ENCODE measurements around the gene SURF1. TPM values are rescaled to one million over a fixed set of nuclear protein-coding genes. Genes with fewer than 3 reads are reported as not detected.
A peak's percentile ranks its signal among the peaks of the same experiment; 100 is the strongest.
"Not testable (repeated sequence)": the region's sequence is repeated elsewhere in the genome, so short reads cannot be mapped to it uniquely, and the experiment has no call there.

The SURF1 gene, protein sequence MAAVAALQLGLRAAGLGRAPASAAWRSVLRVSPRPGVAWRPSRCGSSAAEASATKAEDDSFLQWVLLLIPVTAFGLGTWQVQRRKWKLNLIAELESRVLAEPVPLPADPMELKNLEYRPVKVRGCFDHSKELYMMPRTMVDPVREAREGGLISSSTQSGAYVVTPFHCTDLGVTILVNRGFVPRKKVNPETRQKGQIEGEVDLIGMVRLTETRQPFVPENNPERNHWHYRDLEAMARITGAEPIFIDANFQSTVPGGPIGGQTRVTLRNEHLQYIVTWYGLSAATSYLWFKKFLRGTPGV
- polyA plus RNA-seq (ENCODE audit: insufficient read length in 4 of 4), result 10 to 100 TPM; 34.5 to 46.9 (median 43.5) TPM

DNA sequence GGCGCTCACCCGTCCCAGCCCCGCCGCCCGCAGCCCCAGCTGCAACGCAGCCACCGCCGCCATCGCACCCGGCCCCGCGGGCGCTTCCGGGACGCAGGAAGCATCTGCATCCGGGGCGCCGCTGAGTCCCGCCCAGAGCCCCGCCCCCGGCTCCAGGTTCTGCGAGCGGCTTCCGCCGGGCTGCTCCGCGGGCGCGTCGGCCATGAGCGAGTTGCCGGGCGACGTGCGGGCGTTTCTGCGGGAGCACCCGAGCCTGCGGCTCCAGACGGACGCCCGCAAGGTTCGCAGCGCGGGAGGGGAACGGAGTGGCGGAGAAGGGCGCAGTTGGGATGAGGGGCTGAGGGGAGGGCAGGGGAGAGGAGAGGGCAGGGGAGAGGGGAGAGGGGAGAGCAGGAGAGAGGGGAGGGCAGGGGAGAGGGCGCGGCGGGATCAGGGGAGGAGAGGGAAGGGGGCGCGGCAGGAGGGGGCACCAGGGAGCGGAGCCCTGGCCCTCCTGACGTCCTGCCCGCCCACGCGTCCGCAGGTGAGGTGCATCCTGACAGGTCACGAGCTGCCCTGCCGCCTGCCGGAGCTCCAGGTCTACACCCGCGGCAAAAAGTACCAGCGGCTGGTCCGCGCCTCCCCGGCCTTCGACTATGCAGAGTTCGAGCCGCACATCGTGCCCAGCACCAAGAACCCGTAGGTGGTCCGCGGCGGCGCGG lies at the start of gene SURF1, which contains the start of gene SURF2:
SURF1 (minus strand) TSS at position 97 of the 701 bp plus-strand sequence; CDS start at position 63, 34 bp downstream.
SURF2 (plus strand) TSS at position 160 of the 701 bp plus-strand sequence; CDS start at position 203, 43 bp downstream.
- DNase-seq (ENCODE audit: low read depth in 4 of 4, low spot score in 2 of 4), result peak in 1 of 4 donors; percentile 75

DNA sequence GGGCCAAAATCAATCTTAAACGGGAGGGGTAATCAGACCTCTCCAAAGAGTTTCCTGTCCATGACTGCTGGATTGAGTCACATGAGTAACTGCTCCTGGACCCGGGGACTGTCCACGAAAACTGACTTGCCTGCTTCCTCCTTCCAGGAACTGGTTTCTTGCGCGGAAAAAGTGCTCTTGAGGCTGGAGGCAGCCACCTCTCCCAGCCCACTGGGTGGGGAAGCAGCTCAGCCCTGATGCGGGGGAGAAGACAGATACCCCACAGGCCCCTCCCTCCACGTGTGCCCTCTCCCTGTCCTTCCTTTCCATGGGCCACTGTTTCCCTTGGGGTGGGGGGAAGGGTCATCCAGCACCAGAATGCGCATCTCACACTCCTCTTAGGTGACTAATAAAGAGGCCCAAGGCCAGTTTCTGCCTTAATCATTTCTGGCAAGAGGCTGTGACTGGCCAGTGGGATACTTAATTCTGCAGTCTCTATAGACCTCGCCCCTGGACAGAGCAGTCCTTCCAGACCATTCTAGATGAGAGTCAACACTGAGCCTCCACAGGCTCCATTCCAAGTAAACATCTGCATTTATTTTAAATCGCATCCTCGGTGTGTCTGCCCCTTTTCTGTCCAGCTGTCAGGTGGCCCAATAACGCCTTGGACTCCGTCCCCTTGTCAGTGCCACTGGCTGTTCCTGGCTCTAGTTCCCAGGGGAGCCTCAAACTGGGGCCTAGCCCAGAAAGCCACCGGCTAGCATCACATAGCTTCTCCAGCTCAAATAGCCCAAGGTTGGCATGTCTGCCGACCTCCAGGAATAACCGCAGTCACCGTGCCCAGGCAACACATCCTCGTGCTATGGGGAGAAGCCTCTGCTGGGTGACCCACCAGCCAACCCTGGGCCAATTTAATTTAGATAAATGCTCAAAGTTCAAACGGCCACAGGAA lies 49.5 kb upstream of the SURF1 start:
- DNase-seq (ENCODE audit: low read depth in 4 of 4, low spot score in 2 of 4), result no peak

DNA sequence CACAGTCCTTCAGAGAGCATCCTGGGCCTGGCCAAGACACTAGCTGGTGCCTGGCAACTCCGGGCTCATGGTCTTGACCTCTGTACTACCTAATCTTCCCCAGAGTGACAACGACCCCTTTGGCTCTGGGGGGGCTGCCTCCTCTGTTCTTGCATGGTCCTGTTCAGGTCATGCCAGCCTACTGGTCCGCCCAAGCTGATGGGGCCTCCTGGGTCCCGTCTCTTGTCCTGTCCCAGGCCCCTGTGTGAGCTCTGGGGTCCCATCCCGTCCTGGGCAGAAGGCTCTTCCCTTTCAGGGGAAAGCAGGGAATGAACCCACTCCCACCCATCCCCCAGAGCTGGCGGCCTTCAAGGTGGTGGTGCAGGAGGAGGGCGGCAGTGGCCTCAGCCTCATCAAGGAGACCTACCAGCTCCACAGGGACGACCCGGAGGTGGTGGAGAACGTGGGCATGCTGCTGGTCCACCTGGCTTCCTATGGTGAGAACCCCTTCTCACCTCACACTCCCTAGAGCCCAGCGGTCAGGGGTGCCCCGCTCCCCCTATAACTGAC lies 48.2 kb upstream of the SURF1 start:
- no peak for DNase-seq (ENCODE audit: low read depth in 4 of 4, low spot score in 2 of 4)

DNA sequence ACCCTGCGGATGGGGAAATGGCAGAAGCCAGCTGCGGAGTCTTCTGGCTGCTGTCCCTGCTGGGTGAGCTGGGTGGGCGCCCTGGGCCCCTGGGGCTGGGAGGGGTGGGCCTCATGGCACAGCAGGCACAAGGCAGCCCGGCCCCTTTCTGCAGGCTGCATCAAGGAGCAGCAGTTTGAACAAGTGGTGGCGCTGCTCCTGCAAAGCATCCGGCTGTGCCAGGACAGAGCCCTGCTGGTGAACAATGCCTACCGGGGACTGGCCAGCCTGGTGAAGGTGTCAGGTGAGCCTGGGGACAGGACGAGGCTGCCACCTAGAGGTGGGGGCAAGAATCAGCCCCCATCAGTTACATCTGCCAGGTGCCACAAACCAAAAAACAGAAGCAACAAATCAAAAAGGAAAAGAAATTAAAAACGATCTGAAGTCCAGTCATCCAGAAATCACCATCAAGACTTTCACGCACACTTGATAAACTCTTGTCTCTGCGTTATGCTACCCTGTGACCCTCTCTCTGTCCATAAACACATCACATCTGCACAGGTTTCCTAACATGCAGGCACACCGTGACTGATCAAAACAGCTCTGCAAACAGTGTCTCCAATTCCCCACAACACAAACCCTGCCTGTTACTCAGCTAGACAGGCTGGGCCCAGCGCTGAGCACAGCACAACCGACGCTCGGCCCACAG lies 47.6 kb upstream of the SURF1 start:
- DNase-seq (ENCODE audit: low read depth in 4 of 4, low spot score in 2 of 4), result no peak

DNA sequence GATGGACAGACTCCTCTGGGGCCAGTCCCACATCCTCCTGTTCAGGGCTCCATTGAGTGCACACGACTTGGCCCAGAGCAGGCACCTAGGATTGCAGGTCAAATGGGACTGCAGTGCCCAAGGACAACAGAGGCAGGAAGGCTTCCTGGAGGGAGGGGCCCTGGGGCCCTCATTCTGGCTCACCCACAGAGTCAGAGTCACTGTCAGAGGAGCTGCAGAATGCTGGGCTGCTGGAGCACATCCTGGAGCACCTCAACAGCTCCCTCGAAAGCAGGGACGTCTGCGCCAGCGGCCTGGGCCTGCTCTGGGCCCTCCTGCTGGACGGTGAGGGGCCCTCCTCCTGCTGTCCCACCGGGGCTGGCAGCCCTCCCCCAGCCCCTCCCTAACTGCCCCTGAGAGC lies 46.4 kb upstream of the SURF1 start:
- no peak for DNase-seq (ENCODE audit: low read depth in 4 of 4, low spot score in 2 of 4)

DNA sequence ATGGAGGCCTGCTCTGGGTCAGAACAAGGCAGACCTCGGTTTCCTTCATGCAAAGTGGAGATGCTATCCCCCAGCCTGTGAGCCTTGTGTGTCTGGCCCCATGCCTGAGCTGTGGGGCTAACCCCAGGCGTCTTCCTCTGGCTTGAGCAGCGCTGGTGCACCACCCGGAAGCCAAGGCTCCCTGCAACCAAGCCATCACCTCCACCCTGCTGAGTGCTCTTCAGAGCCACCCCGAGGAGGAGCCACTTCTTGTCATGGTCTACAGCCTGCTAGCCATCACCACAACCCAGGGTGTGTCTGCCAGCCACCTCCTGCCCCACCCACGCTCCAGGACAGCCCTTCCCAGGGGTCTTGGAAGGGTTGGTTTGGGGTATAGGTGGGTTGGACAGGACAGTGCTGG lies 45.3 kb upstream of the SURF1 start:
- no peak for DNase-seq (ENCODE audit: low read depth in 4 of 4, low spot score in 2 of 4)

DNA sequence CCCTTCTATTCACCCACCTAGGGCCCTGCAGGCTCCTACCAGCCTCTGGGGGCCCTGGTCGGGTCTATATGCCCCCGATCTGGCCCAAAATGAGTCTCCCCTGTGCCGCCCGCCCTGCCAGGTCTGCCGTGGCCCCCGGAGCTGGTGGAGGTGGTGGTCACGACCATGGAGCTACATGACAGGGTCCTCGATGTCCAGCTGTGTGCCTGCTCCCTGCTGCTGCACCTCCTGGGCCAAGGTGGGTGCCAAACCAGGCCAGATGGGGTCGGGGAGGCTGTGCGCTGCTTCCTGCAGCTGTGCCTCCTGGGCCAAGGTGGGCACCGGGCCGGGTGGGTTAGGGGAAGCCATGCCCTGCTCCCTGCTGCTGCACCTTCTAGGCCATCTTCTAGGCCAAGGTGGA lies 44.0 kb upstream of the SURF1 start:
- DNase-seq (ENCODE audit: low read depth in 4 of 4, low spot score in 2 of 4), result no peak

DNA sequence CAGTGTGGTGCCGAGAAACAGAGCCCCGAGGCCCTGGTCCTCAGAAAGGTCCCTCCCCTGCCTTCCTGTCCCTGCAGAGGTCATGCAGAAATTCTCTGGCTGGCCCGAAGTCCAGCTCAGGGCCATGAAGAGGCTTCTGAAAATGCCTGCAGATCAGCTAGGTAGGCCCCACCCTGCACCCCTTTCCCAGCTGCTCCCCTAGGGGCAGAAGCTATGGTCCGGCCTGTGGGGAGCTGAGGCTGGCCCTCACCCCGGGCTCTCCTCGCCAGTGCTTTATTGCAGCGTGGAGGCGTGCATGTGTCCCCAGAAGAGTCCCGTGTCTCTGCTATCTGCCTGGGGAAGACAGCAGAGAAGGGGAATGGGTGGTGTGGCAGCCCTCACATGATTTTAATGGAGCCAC lies 41.6 kb upstream of the SURF1 start:
- DNase-seq (ENCODE audit: low read depth in 4 of 4, low spot score in 2 of 4), result no peak

DNA sequence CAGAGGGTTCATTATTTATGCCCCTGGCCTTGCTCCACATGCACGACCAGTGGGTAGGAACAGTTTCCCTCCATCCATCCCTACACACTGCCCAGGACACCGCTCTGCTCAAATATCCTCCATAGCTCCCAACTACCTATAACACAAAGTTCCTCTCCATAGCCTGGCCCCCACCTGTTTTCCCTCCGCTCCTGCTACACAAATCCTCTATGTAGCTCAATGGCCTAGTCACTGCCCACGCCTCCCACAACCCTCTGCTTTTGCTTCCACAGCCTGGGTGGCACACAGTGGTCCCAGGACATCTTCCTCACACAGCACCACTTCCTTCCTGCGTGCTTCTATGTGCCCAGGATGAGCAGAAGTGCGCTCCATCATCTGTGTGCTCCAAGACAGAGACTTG lies 41.1 kb upstream of the SURF1 start:
- DNase-seq (ENCODE audit: low read depth in 4 of 4, low spot score in 2 of 4), result no peak

DNA sequence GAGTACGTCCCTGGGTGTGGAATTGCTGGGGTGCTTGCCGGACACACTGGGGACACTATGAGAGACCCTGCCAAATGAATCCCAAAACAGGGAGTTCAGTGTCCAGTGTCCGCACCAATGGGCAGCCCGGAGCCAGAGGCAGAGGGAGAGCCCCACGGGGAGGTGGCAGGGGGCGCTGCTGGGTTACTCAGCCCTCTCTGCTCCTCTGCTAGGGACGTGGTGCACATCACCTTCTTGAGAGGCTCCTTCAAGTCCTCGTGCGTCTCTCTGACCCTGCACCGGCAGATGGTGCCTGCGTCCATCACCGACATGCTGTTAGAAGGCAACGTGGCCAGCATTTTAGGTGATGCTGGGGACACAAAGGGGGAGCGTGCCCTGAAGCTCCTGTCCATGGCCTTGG lies 40.7 kb upstream of the SURF1 start:
- no peak for DNase-seq (ENCODE audit: low read depth in 4 of 4, low spot score in 2 of 4)

DNA sequence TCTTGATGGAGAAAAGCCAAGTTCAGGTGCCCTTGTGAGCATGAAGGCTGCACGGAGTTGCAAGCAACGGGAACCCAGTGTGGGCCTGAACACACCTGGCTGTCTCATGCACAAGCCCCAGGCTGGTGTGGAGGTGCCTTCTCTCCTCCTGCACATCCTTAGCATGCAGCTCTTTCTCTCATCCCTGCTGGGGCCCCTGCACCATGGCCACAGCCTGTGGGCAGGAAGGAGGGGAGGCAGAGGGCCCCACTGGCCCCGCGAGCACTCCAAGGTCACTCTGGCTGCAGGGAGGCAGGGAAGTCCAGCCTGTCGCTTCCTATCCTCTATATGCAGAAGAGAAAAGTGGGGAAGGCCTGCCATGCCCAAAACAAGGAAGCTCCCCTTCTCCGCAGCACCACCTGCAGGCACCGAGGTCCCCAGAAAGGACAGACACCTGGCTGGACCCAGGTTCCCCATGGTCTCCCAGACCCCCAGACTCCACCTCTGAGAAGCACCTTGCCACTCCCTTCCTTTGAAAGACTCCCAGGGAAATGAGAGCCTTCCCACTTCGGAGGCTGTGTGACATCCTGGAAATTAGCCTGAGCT lies 38.5 kb upstream of the SURF1 start:
- DNase-seq (ENCODE audit: low read depth in 4 of 4, low spot score in 2 of 4), result no peak

DNA sequence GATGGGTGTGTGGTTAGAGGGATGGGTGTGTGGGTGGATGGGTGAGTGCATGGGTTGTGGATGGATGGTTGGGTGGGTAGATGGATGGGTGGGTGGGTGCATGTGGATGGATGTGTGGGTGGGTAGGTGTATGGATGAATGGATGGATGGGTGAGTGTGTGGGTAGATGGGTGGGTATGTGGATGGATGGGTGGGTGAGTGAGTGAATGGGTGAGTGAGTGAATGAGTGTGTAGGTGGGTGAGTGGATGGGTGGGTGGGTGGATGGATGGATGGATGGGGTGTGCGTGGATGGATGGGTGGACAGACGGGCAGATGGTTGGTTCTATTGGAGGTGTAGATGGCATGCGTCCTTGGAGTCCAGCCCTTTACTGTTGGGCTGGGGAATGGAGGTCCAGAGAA lies 37.1 kb upstream of the SURF1 start:
- no peak for DNase-seq (ENCODE audit: low read depth in 4 of 4, low spot score in 2 of 4)

DNA sequence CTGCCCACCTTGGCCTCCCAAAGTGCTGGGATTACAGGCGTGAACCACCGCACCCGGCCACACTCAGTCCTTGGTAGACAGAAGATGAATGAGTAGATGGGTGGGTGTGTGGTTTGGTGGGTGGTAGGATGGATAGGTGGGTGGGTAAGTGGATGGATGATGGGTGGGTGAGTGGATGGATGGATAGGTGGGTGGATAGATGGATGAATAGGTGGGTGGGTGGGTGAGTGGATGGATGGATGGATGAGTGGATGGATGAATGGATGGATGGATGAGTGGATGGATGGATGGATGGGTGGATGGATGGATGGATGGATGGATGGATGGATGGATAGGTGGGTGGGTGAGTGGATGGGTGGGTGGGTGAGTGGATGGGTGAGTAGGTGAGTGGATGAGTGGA lies 36.0 kb upstream of the SURF1 start:
- DNase-seq (ENCODE audit: low read depth in 4 of 4, low spot score in 2 of 4), result not testable (repeated sequence)

DNA sequence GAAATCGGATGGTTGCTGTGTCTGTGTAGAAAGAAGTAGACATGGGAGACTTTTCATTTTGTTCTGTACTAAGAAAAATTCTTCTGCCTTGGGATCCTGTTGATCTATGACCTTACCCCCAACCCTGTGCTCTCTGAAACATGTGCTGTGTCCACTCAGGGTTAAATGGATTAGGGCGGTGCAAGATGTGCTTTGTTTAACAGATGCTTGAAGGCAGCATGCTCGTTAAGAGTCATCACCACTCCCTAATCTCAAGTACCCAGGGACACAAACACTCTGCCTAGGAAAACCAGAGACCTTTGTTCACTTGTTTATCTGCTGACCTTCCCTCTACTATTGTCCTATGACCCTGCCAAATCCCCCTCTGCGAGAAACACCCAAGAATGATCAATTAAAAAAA lies 35.2 kb upstream of the SURF1 start:
- DNase-seq (ENCODE audit: low read depth in 4 of 4, low spot score in 2 of 4), result not testable (repeated sequence)

DNA sequence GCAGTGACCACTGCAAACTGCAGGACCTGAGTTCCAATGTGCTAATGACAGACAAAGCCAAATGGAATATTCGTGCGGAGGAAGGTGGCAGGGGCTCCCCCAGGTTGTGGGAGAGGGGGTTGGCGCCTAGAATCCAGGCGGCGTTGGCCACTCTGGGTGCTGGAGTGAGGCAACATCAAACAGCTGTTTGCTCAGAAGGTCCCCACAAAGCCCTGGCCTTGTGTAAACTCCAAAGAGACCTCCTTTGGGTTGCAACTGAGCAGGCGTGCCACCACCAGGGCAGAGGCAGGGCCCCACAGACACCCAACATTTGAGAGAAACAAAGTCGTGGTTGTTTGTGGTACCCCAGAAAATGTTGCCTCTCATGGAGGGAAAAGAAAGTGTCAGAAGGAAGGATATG lies 34.4 kb upstream of the SURF1 start:
- DNase-seq (ENCODE audit: low read depth in 4 of 4, low spot score in 2 of 4), result no peak

DNA sequence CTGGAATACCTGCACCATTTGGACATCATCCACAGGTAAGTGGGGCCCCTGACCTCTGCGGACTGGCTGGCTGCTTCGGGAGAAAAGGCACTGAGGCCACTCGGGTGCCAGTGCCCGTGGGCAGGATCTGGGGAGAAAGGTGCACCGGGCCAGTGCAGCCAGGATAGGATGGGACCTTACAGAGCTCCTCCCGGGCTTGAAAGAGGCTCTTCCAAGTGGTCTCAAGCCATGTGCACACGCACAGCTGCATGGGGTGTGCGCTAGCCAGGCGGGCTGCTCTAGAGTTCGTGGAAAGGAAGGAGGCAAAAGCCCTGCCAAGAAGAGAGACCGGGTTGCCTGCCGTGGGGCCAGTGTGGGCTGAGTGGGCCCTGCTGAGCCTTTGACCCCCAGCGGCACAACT lies 33.3 kb upstream of the SURF1 start:
- no peak for DNase-seq (ENCODE audit: low read depth in 4 of 4, low spot score in 2 of 4)

DNA sequence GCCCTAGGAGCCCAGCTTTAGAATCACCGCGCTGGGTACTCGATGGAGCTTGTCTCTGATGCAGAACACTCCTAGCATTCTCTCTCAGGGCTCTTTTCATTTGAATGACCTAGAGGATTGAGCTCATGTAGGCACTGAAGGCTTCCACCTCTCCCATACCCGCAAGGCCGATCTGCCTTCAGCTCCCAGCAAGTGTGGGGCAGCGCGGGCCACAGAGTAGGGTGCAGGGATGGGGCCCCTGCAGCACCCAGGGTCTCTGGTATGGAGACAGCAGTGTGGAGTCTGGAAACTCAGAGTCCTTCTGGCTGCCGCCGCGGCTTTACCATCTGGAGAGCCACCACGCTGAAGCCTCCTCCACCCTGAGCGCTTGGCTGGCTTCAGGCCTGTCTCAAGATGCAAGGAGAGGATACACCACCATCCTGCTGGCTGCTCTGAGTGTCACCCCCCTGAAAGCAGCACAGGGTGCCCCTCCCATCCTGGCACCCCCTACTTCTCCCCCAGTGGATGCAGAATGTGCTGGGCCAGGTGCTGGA lies 32.8 kb upstream of the SURF1 start:
- DNase-seq (ENCODE audit: low read depth in 4 of 4, low spot score in 2 of 4), result no peak

DNA sequence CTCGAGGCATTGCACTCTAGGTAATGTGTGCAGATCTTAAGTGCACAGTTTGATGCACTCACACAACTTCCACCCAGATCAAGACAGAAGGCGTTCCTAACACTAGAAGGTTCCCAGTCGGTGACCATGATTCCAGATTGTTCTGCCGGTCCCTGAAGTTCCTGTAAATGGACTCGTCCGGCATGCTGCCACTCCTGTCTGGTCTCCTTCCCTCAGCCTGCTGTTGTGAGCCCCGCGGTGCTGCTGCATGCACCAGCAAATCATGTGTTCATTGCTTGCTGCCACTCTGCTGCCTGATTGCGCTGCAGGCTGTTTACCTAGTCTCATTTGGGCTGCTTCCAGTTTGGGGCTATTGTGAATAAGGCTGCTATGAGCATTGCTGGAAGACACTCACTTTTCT lies 31.4 kb upstream of the SURF1 start:
- DNase-seq (ENCODE audit: low read depth in 4 of 4, low spot score in 2 of 4), result no peak

DNA sequence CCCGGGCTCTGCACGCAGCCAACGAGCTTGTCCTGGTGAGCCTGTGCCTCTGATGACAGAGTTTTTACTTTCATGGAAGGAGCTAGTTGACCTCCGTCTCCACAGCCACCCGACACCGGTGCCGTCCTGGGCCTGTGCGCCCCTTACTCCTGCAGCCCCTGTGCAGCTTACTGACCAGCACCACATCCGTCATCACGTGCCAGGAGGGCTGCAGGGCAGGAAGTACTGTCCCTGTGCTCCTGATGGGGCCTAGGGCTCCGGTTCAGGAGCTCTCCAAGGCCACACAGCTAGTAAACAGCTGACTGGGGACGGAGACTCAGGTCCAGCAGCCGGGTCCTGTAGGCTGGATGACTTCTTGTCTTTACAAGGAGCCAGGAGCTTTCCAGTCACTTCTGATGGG lies 30.1 kb upstream of the SURF1 start:
- no peak for DNase-seq (ENCODE audit: low read depth in 4 of 4, low spot score in 2 of 4)

DNA sequence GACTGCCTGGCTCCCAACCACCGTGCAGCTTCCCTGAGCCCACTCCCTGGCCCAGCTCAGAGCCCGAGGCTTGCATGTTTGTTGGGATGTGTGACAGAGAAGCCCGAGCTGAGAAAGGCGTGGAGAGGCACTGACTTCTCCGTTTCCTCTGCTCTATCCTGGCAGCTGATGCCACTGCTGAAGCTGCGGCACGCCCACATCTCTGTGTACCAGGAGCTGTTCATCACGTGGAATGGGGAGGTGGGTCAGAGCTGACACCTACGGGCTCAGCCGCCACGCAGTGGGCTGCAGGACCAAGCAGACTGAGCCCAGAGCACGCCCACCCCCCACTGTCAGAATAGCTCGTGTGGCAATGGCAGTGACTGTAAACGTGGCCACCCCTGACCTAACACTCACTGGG lies 29.2 kb upstream of the SURF1 start:
- DNase-seq (ENCODE audit: low read depth in 4 of 4, low spot score in 2 of 4), result no peak
